ENCODE measurements around the gene ZMIZ1. TPM values are rescaled to one million over a fixed set of nuclear protein-coding genes. Genes with fewer than 3 reads are reported as not detected.

The ZMIZ1 gene
- total RNA-seq, 1 experiment from 2014 or later = 28.4 TPM

GRCh38 chr10:79054203-79055099, 14.3 kb upstream of the ZMIZ1 start:
- H4K20me1 ChIP-seq (ENCODE audit: insufficient read depth) = no peaks in the 10 kb centered on the region
- H3K9me3 ChIP-seq (ENCODE audit: control insufficient read depth in 1 of 2, insufficient read depth in 1 of 2, low read depth in 1 of 2, low read length in 2 of 2) = no peaks in the 10 kb centered on the region
- H3K79me2 ChIP-seq (ENCODE audit: insufficient read depth, low read length) = no peaks in the 10 kb centered on the region
- ChIA-PET CTCF (no interaction called here), POLR2A (no interaction called here), RAD21 (ENCODE audit: low non-redundant PET in 1 of 2, low total read pairs in 2 of 2, uncharacterized antibody in 2 of 2, unreplicated experiment in 2 of 2) (no interaction called here)
- no TSS peak for BruUV-seq (replicated peaks)
- H3K36me3 ChIP-seq (ENCODE audit: control insufficient read depth in 1 of 2, insufficient read depth in 2 of 2, low read length in 2 of 2) = no peaks in the 10 kb centered on the region
- no peak overlapping the region for H3K9ac ChIP-seq (ENCODE audit: low read length)
- TF ChIP-seq EZH2phosphoT487 (IDR thresholded peaks at IDR 0.05; ENCODE audit: borderline replicate concordance) (no peak), CEBPB (IDR thresholded peaks at IDR 0.05; ENCODE audit: low read depth) (no peak), EGR1 (IDR thresholded peaks at IDR 0.05; ENCODE audit: low read depth) (no peak), POLR2AphosphoS5 (IDR thresholded peaks at IDR 0.05; ENCODE audit: low read depth, low read length) (no peak), MAX (IDR thresholded peaks at IDR 0.05) (no peak; the same call in 1 of the 2 replicates), SIN3A (IDR thresholded peaks at IDR 0.05; ENCODE audit: low read depth) (no peak), SP1 (IDR thresholded peaks at IDR 0.05; ENCODE audit: low read depth) (no peak), REST (IDR thresholded peaks at IDR 0.05; ENCODE audit: low read depth) (no peak), RAD21 (IDR thresholded peaks at IDR 0.05; ENCODE audit: low read depth) (no peak), ZFX (IDR thresholded peaks at IDR 0.05) (no peak), YY1 (IDR thresholded peaks at IDR 0.05; ENCODE audit: extremely low read depth, insufficient replicate concordance, low read depth, low read length) (no peak), FOSL1 (IDR thresholded peaks at IDR 0.05; ENCODE audit: low read depth) (no peak), TCF7L2 (IDR thresholded peaks at IDR 0.05; ENCODE audit: borderline replicate concordance, extremely low read depth, insufficient read depth, insufficient read length) (no peak), JUND (IDR thresholded peaks at IDR 0.05) (no peak), CTCF (IDR thresholded peaks at IDR 0.05 in 2 of 3, conservative IDR thresholded peaks at IDR 0.05 in 1 of 3; ENCODE audit: borderline replicate concordance in 1 of 3, insufficient read depth in 1 of 3, low read depth in 2 of 3, low read length in 2 of 3) (no peak), ATF3 (IDR thresholded peaks at IDR 0.05) (no peak), POLR2A (IDR thresholded peaks at IDR 0.05; ENCODE audit: borderline replicate concordance, extremely low read depth, insufficient read depth, insufficient read length) (no peak), ELF1 (IDR thresholded peaks at IDR 0.05; ENCODE audit: borderline replicate concordance, low read depth) (no peak), ZBTB33 (IDR thresholded peaks at IDR 0.05; ENCODE audit: extremely low read depth, insufficient replicate concordance, low read length) (no peak), SRF (IDR thresholded peaks at IDR 0.05; ENCODE audit: low read depth) (no peak)
- intact Hi-C loops (cut with micrococcal nuclease) = no loop called here
- H3K4me1 ChIP-seq (ENCODE audit: control insufficient read depth in 1 of 2, insufficient read depth in 2 of 2, low read length in 2 of 2) = peaks cover 0 to 14% of the 10 kb centered on the region in 2 experiments; a peak in 1 of 4 replicates
- H3K4me2 ChIP-seq (ENCODE audit: low read length) = no peak overlapping the region
- H3K27ac ChIP-seq (ENCODE audit: low read depth, low read length) = no peak overlapping the region
- H3K9me2 ChIP-seq (ENCODE audit: insufficient read depth) = no peaks in the 10 kb centered on the region
- no peak overlapping the region for H2AFZ ChIP-seq (ENCODE audit: low read depth, low read length, poor library complexity, severe bottlenecking)
- DNase-seq (ENCODE audit: low read depth, low spot score) (no peak), ATAC-seq (peak; percentile 48)
- no peak overlapping the region for H3K4me3 ChIP-seq (replicated peaks in 1 of 2; ENCODE audit: low read depth in 1 of 2, low read length in 2 of 2)
- H3K27me3 ChIP-seq (ENCODE audit: insufficient read depth, low read length) = no peaks in the 10 kb centered on the region
